ENCODE data around the gene ATP6V1A. TPM values are rescaled to one million over a fixed set of nuclear protein-coding genes. Genes with fewer than 3 reads are reported as not detected.
A peak's percentile ranks its signal among the peaks of the same experiment; 100 is the strongest.

Gene ATP6V1A
- total RNA-seq (2021; ENCODE audit: unreplicated experiment) (89.6 TPM), Bru-seq, nascent RNA (percentile 72 among the genes with signal in this experiment), BruChase-seq, experiment 1, labeled RNA remaining after a 2-hour chase (percentile 80 among the genes with signal in this experiment), BruChase-seq, experiment 2, labeled RNA remaining after a 6-hour chase (percentile 91 among the genes with signal in this experiment)
- polyA plus RNA-seq (2012; ENCODE audit: insufficient read length): 23.8 TPM
- long read RNA-seq, full-length matches to known transcripts: 58 of 85 reads
- long read RNA-seq, partial matches to known transcripts: 26 of 85 reads
- long read RNA-seq, other reads (novel, unspliced or antisense): 1 of 85 reads

- in situ Hi-C loops (cut with HindIII; ENCODE audit: low pct_unique_long_range_greater_than_20kb, low sequenced_read_pairs) (no loop called here), intact Hi-C loops (cut with micrococcal nuclease; ENCODE audit: unreplicated experiment) (loop anchor here (10.0 kb wide), 1 partner anchor 252 kb away; no protein-coding TSS in a partner anchor)
- ChIA-PET POLR2A (interaction anchor here (0.6 to 0.9 kb wide), 3 partner anchors 10 to 14 kb away, joined by 3 to 9 read pairs (median 4); no protein-coding TSS in a partner anchor), CTCF (interaction anchor here (0.6 to 1.8 kb wide), 2 partner anchors 11 to 413 kb away, joined by 11 to 14 read pairs; no protein-coding TSS in a partner anchor)
- ATAC-seq: peak; percentile 82
- Histone ChIP-seq H3K27me3 (ENCODE audit: control insufficient read depth, insufficient read depth, low read length) (no peaks in the 10 kb centered on the region), H3K9me3 (ENCODE audit: control insufficient read depth, insufficient read depth, low read depth, low read length) (no peaks in the 10 kb centered on the region), H3K27ac (ENCODE audit: low read length) (peak within 1 kb of the TSS; percentile 100), H3K36me3 (ENCODE audit: control insufficient read depth, insufficient read depth, low read length) (no peaks in the 10 kb centered on the region; the same call in 1 of the 2 replicates), H3K4me1 (ENCODE audit: control insufficient read depth, insufficient read depth, low read length) (peaks cover 41% of the 10 kb centered on the region), H3K4me3 (ENCODE audit: low read depth in 2 of 2, low read length in 2 of 2) (peak within 1 kb of the TSS; percentile 97 to 99)
- peak; percentile 90; the same call in 1 of the 2 replicates for TF ChIP-seq SIN3A (IDR thresholded peaks at IDR 0.05; ENCODE audit: borderline replicate concordance, insufficient read depth, low read depth, low read length)
- no peak for TF ChIP-seq TCF7L2 (IDR thresholded peaks at IDR 0.05; ENCODE audit: low read depth, low read length)
- TF ChIP-seq POLR2AphosphoS5 (IDR thresholded peaks at IDR 0.05; ENCODE audit: low read depth, low read length): peak; percentile 8; the same call in 1 of the 2 replicates
- no TSS peak for BruUV-seq (replicated peaks)
- peak; percentile 89 for DNase-seq (ENCODE audit: low read depth, low spot score)
These were observed at the start of gene ATP6V1A for GRCh38 chr3:113746548-113747282. TSS of gene ATP6V1A (plus strand) at chr3:113747035. CDS start at chr3:113778754, 31,719 bp downstream.

GRCh38 chr3:113697500-113698090 lies 49.2 kb upstream of the ATP6V1A start:
- H3K27me3 ChIP-seq (ENCODE audit: control insufficient read depth, insufficient read depth, low read length): no peaks in the 10 kb centered on the region
- peak overlapping the region; percentile 78 to 97 for H3K4me3 ChIP-seq (ENCODE audit: low read depth in 2 of 2, low read length in 2 of 2)
- ChIA-PET POLR2A (no interaction called here), CTCF (no interaction called here)
- no peak for ATAC-seq
- no peak for DNase-seq (ENCODE audit: low read depth, low spot score)
- TF ChIP-seq, protein P1, sequence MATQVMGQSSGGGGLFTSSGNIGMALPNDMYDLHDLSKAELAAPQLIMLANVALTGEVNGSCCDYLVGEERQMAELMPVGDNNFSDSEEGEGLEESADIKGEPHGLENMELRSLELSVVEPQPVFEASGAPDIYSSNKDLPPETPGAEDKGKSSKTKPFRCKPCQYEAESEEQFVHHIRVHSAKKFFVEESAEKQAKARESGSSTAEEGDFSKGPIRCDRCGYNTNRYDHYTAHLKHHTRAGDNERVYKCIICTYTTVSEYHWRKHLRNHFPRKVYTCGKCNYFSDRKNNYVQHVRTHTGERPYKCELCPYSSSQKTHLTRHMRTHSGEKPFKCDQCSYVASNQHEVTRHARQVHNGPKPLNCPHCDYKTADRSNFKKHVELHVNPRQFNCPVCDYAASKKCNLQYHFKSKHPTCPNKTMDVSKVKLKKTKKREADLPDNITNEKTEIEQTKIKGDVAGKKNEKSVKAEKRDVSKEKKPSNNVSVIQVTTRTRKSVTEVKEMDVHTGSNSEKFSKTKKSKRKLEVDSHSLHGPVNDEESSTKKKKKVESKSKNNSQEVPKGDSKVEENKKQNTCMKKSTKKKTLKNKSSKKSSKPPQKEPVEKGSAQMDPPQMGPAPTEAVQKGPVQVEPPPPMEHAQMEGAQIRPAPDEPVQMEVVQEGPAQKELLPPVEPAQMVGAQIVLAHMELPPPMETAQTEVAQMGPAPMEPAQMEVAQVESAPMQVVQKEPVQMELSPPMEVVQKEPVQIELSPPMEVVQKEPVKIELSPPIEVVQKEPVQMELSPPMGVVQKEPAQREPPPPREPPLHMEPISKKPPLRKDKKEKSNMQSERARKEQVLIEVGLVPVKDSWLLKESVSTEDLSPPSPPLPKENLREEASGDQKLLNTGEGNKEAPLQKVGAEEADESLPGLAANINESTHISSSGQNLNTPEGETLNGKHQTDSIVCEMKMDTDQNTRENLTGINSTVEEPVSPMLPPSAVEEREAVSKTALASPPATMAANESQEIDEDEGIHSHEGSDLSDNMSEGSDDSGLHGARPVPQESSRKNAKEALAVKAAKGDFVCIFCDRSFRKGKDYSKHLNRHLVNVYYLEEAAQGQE (IDR thresholded peaks at IDR 0.05; ENCODE audit: insufficient read depth in 1 of 2, low read depth in 2 of 2, low read length in 1 of 2): no peak
- TF ChIP-seq TCF7L2 (IDR thresholded peaks at IDR 0.05; ENCODE audit: low read depth, low read length) (peak; percentile 38; the same call in 1 of the 2 replicates), POLR2AphosphoS5 (IDR thresholded peaks at IDR 0.05; ENCODE audit: low read depth, low read length) (no peak)
- TF ChIP-seq, protein P2, sequence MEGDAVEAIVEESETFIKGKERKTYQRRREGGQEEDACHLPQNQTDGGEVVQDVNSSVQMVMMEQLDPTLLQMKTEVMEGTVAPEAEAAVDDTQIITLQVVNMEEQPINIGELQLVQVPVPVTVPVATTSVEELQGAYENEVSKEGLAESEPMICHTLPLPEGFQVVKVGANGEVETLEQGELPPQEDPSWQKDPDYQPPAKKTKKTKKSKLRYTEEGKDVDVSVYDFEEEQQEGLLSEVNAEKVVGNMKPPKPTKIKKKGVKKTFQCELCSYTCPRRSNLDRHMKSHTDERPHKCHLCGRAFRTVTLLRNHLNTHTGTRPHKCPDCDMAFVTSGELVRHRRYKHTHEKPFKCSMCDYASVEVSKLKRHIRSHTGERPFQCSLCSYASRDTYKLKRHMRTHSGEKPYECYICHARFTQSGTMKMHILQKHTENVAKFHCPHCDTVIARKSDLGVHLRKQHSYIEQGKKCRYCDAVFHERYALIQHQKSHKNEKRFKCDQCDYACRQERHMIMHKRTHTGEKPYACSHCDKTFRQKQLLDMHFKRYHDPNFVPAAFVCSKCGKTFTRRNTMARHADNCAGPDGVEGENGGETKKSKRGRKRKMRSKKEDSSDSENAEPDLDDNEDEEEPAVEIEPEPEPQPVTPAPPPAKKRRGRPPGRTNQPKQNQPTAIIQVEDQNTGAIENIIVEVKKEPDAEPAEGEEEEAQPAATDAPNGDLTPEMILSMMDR (IDR thresholded peaks at IDR 0.05): no peak
- H3K36me3 ChIP-seq (ENCODE audit: control insufficient read depth, insufficient read depth, low read length): no peaks in the 10 kb centered on the region
- peaks cover 17% of the 10 kb centered on the region for H3K4me1 ChIP-seq (ENCODE audit: control insufficient read depth, insufficient read depth, low read length)
- intact Hi-C loops (cut with micrococcal nuclease; ENCODE audit: unreplicated experiment): no loop called here
- in situ Hi-C loops (cut with HindIII; ENCODE audit: low pct_unique_long_range_greater_than_20kb, low sequenced_read_pairs): no loop called here
- H3K27ac ChIP-seq (ENCODE audit: low read length): peak overlapping the region; percentile 98
- no TSS peak for BruUV-seq (replicated peaks)
- no peaks in the 10 kb centered on the region for H3K9me3 ChIP-seq (ENCODE audit: control insufficient read depth, insufficient read depth, low read depth, low read length)
